NCI-H510A (cell line): ENCODE measurements around the gene NOTCH1.

Experiments
- DNase-seq: peaks from one replicate; lab custom pipeline; 2025; lab: John Stamatoyannopoulos, UW

Gene NOTCH1

GRCh38 chr9:136544964-136545691 is 720 bp downstream of the NOTCH1 start:
- DNase-seq = no peak

- no peak for DNase-seq
Measured at GRCh38 chr9:136544548-136544963, 1.3 kb downstream of the NOTCH1 start.

DNA sequence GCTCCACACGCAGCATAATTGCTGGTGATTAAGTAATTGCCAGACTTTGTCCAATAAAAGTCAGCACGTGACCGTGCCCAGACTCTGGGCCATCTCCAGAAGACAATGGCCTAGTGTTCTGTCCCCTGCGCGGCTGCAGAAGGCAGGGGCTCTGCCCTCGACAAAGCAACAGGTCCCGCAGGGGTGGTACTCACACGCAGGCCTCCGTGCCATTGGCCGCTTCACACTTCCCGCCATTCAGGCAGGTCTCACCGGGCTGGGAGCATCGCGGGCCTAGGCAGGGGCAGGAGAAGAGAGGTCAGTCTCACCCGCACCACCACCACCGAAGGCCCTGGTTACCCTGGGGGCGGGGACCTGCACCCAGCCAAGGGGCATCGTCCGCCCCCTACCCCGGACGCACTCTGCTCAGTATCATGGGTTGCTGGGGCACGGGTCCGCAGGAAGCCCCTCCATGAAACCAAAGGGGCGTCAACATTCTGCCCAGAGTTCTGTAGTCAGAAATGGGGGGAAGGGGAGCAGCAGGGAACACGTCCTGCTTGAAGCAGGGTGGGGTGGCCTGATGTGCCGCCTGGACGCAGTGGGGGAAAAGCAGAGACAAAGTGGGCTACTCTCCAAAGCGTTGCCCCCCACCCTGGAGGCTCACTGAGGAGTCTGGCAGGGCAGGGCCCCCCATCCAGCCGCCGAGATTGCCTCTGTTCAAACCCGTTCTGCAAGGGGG is 1.9 kb downstream of the NOTCH1 start:
- no peak for DNase-seq

GRCh38 chr9:136543280-136543679 is 2.6 kb downstream of the NOTCH1 start:
- DNase-seq = no peak

DNA sequence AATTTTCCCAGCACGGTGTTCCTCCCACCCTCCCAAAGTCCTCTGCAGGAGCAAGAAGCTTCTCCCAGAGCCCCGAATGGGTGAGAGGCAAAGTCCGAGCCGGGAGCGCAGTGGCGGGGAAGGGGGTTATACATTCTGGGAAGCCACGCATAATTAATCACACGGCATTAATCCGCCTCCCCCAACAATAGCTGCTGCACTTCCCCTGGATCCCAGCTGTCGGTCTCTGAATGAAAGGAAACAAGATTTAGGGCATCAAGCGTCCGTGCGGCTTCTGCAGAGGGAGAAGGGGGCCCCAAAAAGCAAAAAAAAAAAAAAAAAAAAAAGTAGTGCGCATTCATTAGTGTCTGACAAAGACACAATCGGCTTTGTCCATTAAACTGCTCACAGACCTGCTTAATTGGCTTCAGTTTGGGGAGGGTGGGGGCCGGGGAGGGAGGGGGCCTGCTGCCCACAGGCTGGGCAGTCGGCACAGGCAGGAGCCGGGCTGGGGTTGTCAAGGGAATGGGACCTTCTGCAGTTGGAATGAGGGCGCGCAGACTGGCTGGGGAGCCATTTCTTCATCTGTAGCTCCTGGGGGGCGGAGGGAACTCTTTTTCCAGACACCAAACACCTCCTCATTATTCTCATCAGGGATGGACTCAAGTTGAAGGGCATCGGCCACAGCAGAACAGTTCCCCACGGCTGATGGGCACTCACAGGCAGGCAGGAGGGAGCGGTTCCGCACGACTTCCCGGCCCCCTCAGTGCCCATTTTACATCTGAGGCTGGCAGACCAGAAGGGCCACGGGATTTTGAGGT is 3.4 kb downstream of the NOTCH1 start:
- DNase-seq = no peak

DNA sequence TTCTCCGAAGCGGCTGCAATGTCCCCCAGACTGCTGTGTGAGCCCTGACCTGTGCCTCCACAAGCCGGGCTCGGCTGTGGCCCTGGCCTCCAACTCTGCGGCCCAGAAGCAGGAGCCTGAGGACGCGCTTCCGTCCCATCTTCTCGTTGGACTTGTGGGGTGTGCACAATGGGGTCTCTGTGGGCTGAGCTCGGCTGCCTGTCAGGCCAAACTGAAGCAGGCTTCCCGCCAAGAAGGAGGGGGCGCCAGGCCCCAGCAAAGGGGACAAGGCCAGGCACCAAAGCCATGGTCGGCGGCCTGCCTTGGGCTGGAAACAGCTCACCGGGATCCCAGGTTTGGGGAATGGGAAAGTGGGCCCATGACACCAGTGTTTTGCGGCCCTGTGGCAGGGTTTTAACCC is 4.1 kb downstream of the NOTCH1 start:
- DNase-seq = no peak

- no peak for DNase-seq
Measured at GRCh38 chr9:136541179-136541578, 4.7 kb downstream of the NOTCH1 start.

GRCh38 chr9:136539427-136540421 is 6.1 kb downstream of the NOTCH1 start:
- no peak for DNase-seq

GRCh38 chr9:136538599-136539426 is 7.0 kb downstream of the NOTCH1 start:
- no peak for DNase-seq

GRCh38 chr9:136537896-136538598 is 7.8 kb downstream of the NOTCH1 start:
- no peak for DNase-seq

- DNase-seq = no peak
Measured at GRCh38 chr9:136537411-136537810, 8.4 kb downstream of the NOTCH1 start.

DNA sequence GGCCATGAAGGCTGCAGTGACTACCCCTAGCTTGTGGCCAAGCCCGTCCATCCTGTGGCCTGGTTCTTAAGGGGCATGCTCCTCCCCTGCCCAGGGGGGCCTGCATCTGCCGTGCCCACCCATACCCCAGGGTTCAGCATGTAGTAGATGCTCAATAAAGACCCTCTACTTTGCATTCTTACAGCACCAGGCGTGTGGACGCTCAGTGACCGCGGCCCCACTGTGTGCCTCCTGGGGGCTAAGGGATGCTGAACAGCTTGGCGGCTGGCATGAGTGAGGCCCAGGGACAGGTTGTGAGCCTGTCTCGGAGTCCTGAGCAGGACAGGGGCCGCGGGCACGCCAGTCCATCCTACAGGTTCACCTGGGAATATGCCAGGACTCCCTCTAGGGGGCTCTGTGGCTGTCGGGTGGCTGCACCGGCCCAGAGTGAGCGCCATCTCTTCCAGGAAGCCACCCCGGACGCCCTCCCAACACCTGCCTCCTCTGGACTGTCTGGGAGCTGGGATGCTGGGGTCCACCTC is 9.1 kb downstream of the NOTCH1 start:
- no peak for DNase-seq

DNA sequence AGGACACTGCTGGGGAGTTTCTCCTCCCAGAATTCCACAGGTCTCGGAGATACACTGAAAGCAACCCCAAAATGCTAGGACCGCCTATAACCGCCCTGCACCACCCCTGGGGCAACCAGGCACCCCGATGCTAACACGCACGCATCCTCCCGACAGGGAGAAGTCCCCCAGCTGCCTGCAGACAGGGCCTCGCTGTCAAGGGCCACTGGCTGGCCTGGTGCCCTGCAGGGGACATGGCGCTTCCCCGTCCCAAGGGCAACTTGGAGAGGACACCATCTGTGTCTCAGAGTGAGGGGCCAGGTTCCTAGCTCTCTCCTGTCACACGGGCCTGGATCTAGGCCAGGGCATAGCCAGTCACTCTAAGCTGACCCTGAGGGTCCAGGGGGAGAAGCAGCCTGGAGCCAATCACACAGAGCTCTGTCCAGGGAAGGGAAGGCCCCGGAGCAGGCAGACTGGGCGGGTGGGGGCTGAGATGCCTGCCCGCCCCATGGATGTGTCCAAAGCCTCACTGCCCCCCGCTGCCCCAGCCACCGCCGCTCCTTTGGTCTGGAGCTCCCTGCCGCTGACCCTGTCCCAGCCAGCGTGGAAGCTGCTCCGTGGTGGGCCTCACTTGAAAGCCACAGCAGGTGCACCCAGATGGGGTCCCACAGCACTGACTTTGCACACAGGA is 9.7 kb downstream of the NOTCH1 start:
- DNase-seq = no peak

DNA sequence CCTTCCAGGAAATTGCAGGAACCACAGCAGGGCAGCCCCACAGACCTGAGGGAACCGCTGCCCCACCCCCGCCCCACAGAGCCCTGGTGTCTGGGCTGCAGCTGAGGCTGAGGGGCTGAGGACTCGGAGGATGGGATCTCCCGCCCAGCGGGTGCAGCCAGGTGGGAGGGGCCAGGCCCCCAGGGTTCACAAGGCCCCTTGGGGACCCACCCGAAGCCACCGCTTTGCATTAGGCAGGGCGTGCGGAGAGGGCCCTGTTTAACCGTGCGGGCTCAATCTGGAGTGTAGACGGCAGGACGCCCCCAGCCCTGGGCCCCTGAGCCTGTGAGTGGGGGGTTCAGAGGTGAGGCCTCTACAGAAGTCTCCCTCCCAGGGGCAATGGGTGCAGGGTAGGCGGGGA is 10.8 kb downstream of the NOTCH1 start:
- DNase-seq = no peak

DNA sequence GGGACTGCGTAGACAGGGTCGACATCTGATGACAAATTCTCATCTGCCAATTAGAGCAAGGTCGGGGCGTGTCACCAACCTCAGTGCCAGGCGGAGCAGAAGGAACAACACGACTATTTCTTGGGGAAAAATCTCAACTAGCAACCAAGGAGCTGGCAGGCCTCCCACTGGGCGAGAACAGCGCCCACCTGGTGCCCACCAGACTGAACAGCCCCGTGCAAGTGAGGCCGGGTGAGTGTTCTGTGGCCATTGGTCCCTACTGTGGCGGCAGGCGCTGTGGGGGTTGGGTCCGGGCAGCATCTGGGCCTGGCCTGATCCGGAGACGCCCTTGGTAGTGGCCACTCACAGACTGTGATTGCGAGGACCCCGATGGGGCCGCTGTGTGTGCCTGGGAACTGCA is 11.5 kb downstream of the NOTCH1 start:
- DNase-seq = no peak

GRCh38 chr9:136533775-136534157 is 12.1 kb downstream of the NOTCH1 start:
- no peak for DNase-seq

GRCh38 chr9:136532799-136533774 is 12.8 kb downstream of the NOTCH1 start:
- DNase-seq = no peak
